OCI-M1 (cell line): ENCODE data around the gene DENND6B.

Experiments used
- DNase-seq: peaks from one replicate; lab custom pipeline; 2025; lab: John Stamatoyannopoulos, UW

Gene DENND6B

GRCh38 chr22:50304528-50305392 is 22.1 kb downstream of the DENND6B start:
- DNase-seq: no peak

- peak; percentile 9 for DNase-seq
Measured at GRCh38 chr22:50303848-50304527, 22.8 kb downstream of the DENND6B start.

- DNase-seq: no peak
Measured at GRCh38 chr22:50303515-50303847, 23.3 kb downstream of the DENND6B start.

- DNase-seq: no peak
Measured at GRCh38 chr22:50302564-50302963, 24.2 kb downstream of the DENND6B start.

- no peak for DNase-seq
Measured at GRCh38 chr22:50302041-50302541, 24.7 kb downstream of the DENND6B start.

- DNase-seq: no peak
Measured at GRCh38 chr22:50301581-50301991, 25.2 kb downstream of the DENND6B start.

- no peak for DNase-seq
Measured at GRCh38 chr22:50300620-50301257, 26.1 kb downstream of the DENND6B start.

GRCh38 chr22:50299785-50300619 is 26.8 kb downstream of the DENND6B start:
- DNase-seq: no peak

- DNase-seq: no peak
Measured at GRCh38 chr22:50298937-50299784, 27.7 kb downstream of the DENND6B start.

- DNase-seq: no peak
Measured at GRCh38 chr22:50298266-50298637, 28.6 kb downstream of the DENND6B start.

GRCh38 chr22:50297510-50298265 is 29.1 kb downstream of the DENND6B start:
- no peak for DNase-seq

GRCh38 chr22:50296658-50297490 is 29.9 kb downstream of the DENND6B start:
- DNase-seq: no peak

GRCh38 chr22:50294319-50294656 is 32.5 kb downstream of the DENND6B start:
- no peak for DNase-seq

GRCh38 chr22:50293441-50294318 is 33.1 kb downstream of the DENND6B start:
- no peak for DNase-seq

GRCh38 chr22:50292643-50293440 is 34.0 kb downstream of the DENND6B start:
- DNase-seq: no peak

- DNase-seq: no peak
Measured at GRCh38 chr22:50289942-50290630, 36.7 kb downstream of the DENND6B start.
